ENCODE data around the gene ZCCHC12.

Gene ZCCHC12

GRCh38 chrX:118867251-118867650 is 43.6 kb downstream of the ZCCHC12 start:
- no peak for DNase-seq (ENCODE audit: low read depth)

- no peak for DNase-seq (ENCODE audit: low read depth)
Observed at GRCh38 chrX:118872102-118872566, 48.5 kb downstream of the ZCCHC12 start.

Measured in T follicular helper cell (primary cell).